Measurements from ENCODE around the gene DDAH1.

DDAH1 gene

DNA sequence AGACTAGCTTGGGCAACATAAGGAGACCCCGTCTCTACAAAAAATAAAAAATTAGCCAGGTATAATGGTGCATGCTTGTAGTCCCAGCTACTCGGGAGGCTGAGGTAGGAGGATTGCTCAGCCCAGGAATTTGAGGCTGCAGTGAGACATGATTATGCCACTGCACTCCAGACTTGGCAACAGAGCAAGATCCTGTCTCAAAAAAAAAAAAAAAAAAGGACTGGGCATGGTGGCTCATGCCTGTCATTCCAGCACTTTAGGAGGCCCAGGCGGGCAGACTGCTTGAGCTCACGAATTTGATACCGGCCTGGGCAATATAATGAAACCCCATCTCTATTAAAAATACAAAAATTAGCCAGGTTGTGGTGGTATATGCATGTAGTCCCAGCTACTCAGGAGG lies 141.2 kb downstream of the DDAH1 start:
- Histone ChIP-seq H3K4me1 (peaks cover 0 to 25% (median 5%) of the 10 kb centered on the region in 4 donors), H3K27me3 (no peaks in the 10 kb centered on the region), H3K9me3 (no peaks in the 10 kb centered on the region), H3K36me3 (peaks cover 0 to 4% (median 0%) of the 10 kb centered on the region in 3 donors), H3K4me3 (no peak overlapping the region), H3K27ac (no peak overlapping the region)
- TF ChIP-seq CTCF (IDR thresholded peaks at IDR 0.05) = no peak
- intact Hi-C loops (cut with DNase I; ENCODE audit: low total_unique reads) = no loop called here
- no peak for DNase-seq

- Histone ChIP-seq H3K4me3 (no peak overlapping the region), H3K9me3 (no peaks in the 10 kb centered on the region), H3K27me3 (no peaks in the 10 kb centered on the region), H3K27ac (no peak overlapping the region), H3K36me3 (peaks cover 0 to 4% (median 0%) of the 10 kb centered on the region in 3 donors), H3K4me1 (peaks cover 0 to 17% (median 0%) of the 10 kb centered on the region in 4 donors)
- TF ChIP-seq CTCF (IDR thresholded peaks at IDR 0.05) = no peak
- no peak for DNase-seq
- intact Hi-C loops (cut with DNase I; ENCODE audit: low total_unique reads) = no loop called here
These were observed 142.3 kb downstream of the DDAH1 start for GRCh38 chr1:85322655-85323054.

- H3K36me3 ChIP-seq = peaks cover 0 to 4% (median 0%) of the 10 kb centered on the region in 3 donors
These were observed 143.6 kb downstream of the DDAH1 start for GRCh38 chr1:85321237-85321964.

GRCh38 chr1:85320371-85321131 lies 144.4 kb downstream of the DDAH1 start:
- no peak for DNase-seq

More at GRCh38 chr1:85321237-85321964, 143.6 kb downstream of the DDAH1 start:
- Histone ChIP-seq H3K4me3 (no peak overlapping the region), H3K4me1 (peaks cover 0 to 20% (median 1%) of the 10 kb centered on the region in 4 donors), H3K9me3 (no peaks in the 10 kb centered on the region), H3K27me3 (no peaks in the 10 kb centered on the region), H3K27ac (no peak overlapping the region)
- TF ChIP-seq CTCF (IDR thresholded peaks at IDR 0.05) = no peak
- intact Hi-C loops (cut with DNase I; ENCODE audit: low total_unique reads) = no loop called here
- no peak for DNase-seq

GRCh38 chr1:85319931-85320330 lies 145.0 kb downstream of the DDAH1 start:
- peaks cover 0 to 4% (median 0%) of the 10 kb centered on the region in 3 donors for H3K36me3 ChIP-seq
- H3K27ac ChIP-seq = peak overlapping the region in 1 of 2 donors; percentile 18
- H3K27me3 ChIP-seq = no peaks in the 10 kb centered on the region
- H3K4me3 ChIP-seq = no peak overlapping the region
- no peak for DNase-seq
- no peaks in the 10 kb centered on the region for H3K9me3 ChIP-seq
- intact Hi-C loops (cut with DNase I; ENCODE audit: low total_unique reads) = no loop called here
- TF ChIP-seq CTCF (IDR thresholded peaks at IDR 0.05) = no peak
- peaks cover 0 to 35% (median 10%) of the 10 kb centered on the region in 4 donors for H3K4me1 ChIP-seq

More at GRCh38 chr1:85320371-85321131, 144.4 kb downstream of the DDAH1 start:
- H3K4me3 ChIP-seq = no peak overlapping the region
- no peaks in the 10 kb centered on the region for H3K9me3 ChIP-seq
- intact Hi-C loops (cut with DNase I; ENCODE audit: low total_unique reads) = no loop called here
- H3K4me1 ChIP-seq = peaks cover 0 to 29% (median 5%) of the 10 kb centered on the region in 4 donors
- no peaks in the 10 kb centered on the region for H3K27me3 ChIP-seq
- peak overlapping the region in 1 of 2 donors; percentile 18 for H3K27ac ChIP-seq
- H3K36me3 ChIP-seq = peaks cover 0 to 4% (median 0%) of the 10 kb centered on the region in 3 donors
- TF ChIP-seq CTCF (IDR thresholded peaks at IDR 0.05) = no peak

Data from tibial artery (tissue), 4 donors.